Left kidney (tissue), 2 donors: ENCODE measurements around the gene KIF9. TPM values are rescaled to one million over a fixed set of nuclear protein-coding genes. Genes with fewer than 3 reads are reported as not detected.
"Not testable (repeated sequence)": the region's sequence is repeated elsewhere in the genome, so short reads cannot be mapped to it uniquely, and the experiment has no call there.

ENCODE experiments used
- DNase-seq: peaks from one replicate; pipeline ENCODE4 v3.0.0-alpha.2; 2013
- polyA plus RNA-seq: library from polyadenylated mRNA; unstranded; fragments of 120-200 nt; gene quantifications from one replicate; pipeline ENCODE4 v1.2.1, GENCODE V29; 2013; ENCODE audit not compliant: insufficient read length

Gene KIF9
- polyA plus RNA-seq, 1 donor, result 22.7 TPM

GRCh38 chr3:47193871-47194859, 88.4 kb downstream of the KIF9 start:
- no peak for DNase-seq

GRCh38 chr3:47186285-47186684, 96.3 kb downstream of the KIF9 start:
- no peak for DNase-seq

GRCh38 chr3:47181685-47182084, 100.9 kb downstream of the KIF9 start:
- not testable (repeated sequence) for DNase-seq

- not testable (repeated sequence) for DNase-seq
Observed at GRCh38 chr3:47180011-47180410, 102.6 kb downstream of the KIF9 start.

Other genes starting within 250 kb of the KIF9 start
- gene SETD2, start 118.7 kb downstream of the KIF9 start, polyA plus RNA-seq, result 79.8 TPM
- gene KLHL18, start 145 bp upstream of the KIF9 start, polyA plus RNA-seq, result 14.9 TPM
- 27.2 TPM for gene PTPN23, start 98.2 kb upstream of the KIF9 start, polyA plus RNA-seq
- 83.5 TPM for gene SCAP, start 193.1 kb upstream of the KIF9 start, polyA plus RNA-seq
- gene ELP6, start 230.9 kb upstream of the KIF9 start, polyA plus RNA-seq, result 47.8 TPM